ENCODE results near the gene ERG.

DNA sequence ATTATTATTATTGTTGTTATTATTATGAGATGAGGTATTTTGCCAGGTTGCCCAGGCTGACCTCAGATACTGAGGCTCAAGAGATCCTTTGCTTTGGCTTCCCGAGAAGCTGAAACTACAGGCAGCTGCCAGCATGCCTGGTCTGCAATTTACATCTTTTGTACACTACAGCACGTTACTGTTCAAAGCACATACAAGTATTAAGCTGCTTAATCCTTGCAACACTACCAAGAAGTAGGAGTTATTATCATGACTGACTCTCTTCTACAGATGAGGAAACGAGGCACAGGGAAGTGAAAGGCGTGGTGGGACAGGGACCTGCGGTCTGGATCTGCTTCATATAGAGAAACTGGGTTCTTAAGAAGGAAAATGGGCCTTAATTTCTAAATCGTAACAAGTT lies 11.6 kb downstream of the ERG start:
- TF ChIP-seq POLR2A (IDR thresholded peaks at IDR 0.05; ENCODE audit: low read length) (no peak), GATA1 (IDR thresholded peaks at IDR 0.05; ENCODE audit: low read depth, low read length) (no peak)
